ACC112 (cell line): ENCODE results near the gene KRTAP24-1.

ENCODE experiments used
- H2AFZ ChIP-seq: fragments of 200-600 bp; sonication (generic); one replicate; pipeline ENCODE4 v1.6.0; 2017; ENCODE audit warnings: antibody characterized with exemption, low read length; ENCODE audit not compliant: unreplicated experiment
- H3K27ac ChIP-seq: fragments of 200-600 bp; sonication (generic); 2 replicates; pipeline ENCODE4 v1.5.1; 2014; ENCODE audit warnings: low read depth, mild to moderate bottlenecking, antibody characterized with exemption, low read length, moderate library complexity
- H3K27me3 ChIP-seq: fragments of 200-600 bp; sonication (generic); 2 replicates; pipeline ENCODE4 v1.6.1; 2014; ENCODE audit warnings: mild to moderate bottlenecking, antibody characterized with exemption, low read length, moderate library complexity, mixed read lengths; ENCODE audit not compliant: insufficient read depth
- H3K36me3 ChIP-seq: fragments of 200-600 bp; sonication (generic); 2 replicates; pipeline ENCODE4 v1.6.1; 2016; ENCODE audit warnings: mild to moderate bottlenecking, antibody characterized with exemption, low read length, moderate library complexity, mixed read lengths; ENCODE audit not compliant: insufficient read depth
- H3K4me1 ChIP-seq: fragments of 200-600 bp; sonication (generic); one replicate; pipeline ENCODE4 v1.6.1; 2016; ENCODE audit warnings: low read length, mixed read lengths; ENCODE audit not compliant: insufficient read depth, unreplicated experiment, control insufficient read depth
- H3K4me3 ChIP-seq: fragments of 200-600 bp; sonication (generic); 2 replicates; pipeline ENCODE4 v1.5.1; 2014; ENCODE audit warnings: mild to moderate bottlenecking, low read depth, low read length
- H3K79me2 ChIP-seq: fragments of 200-600 bp; sonication (generic); one replicate; pipeline ENCODE4 v1.6.0; 2016; ENCODE audit warnings: low read length; ENCODE audit not compliant: control insufficient read depth, unreplicated experiment, insufficient read depth

The KRTAP24-1 gene

DNA sequence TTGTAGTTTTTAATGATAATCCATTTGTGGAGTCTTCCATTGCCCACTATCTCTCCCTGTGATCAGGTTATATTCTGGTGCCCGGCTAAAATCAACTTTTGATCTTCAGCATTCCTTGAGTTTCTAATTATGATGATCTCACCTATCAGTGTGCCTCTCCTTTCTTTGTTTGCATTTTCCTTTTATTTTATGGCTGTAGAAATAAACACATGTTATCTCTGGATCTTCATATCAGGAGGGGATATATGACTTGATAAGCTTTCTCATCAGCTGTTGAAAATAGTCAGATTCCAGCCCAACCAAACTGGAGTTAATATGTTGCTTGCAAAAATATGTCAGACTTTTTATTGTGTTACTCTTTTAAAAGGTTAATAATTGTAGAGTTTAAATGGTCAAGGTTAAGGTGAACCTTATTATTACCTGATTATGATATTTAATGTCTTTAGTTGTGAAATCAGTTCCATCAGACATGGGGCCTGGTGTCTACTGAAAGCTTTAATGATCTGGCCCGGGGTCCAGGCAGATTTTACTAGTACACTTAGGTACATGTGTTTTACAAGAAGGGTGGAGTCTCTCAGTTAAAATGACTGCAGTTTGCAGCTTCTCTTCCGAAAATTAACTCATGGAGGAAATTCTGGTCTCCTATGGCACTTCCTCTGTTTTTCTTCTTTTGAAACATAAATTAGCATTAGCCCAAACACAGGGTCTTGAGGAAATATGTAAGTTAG lies 12.8 kb downstream of the KRTAP24-1 start:
- Histone ChIP-seq H3K4me3 (no peak overlapping the region), H3K27me3 (peaks cover 6% of the 10 kb centered on the region; the same call in 1 of the 2 replicates), H3K79me2 (no peaks in the 10 kb centered on the region), H2AFZ (no peak overlapping the region), H3K4me1 (no peaks in the 10 kb centered on the region), H3K36me3 (no peaks in the 10 kb centered on the region), H3K27ac (no peak overlapping the region)

DNA sequence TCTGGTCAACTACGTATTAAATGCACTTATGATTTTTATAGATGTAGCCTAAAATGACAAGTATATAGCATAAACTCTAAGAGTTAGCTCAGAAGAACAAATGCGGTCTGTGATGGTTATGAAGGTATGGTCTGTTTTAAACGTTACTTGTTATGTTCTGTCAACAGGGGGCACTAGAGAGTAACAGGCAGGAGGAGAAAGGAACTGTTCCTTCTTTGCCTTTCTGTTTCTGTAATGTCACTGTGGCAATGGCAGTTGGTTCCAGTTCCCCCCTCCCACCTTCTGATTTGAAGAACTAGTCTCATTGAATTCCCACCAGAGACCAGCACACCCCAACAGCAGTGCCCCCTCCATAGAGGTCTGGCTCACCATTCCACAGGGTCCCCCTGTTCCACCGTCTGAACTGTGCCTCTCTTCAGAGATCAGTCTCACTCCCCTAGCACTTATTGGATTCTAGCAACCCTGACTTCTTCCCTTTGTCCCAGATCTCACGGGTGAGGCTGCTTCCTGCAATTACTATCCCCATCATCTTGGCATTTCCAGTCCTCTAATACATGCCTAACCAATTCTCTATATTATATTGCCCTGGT lies 14.0 kb downstream of the KRTAP24-1 start:
- Histone ChIP-seq H3K36me3 (no peaks in the 10 kb centered on the region), H3K4me3 (no peak overlapping the region), H3K79me2 (no peaks in the 10 kb centered on the region), H3K27ac (no peak overlapping the region), H3K4me1 (no peaks in the 10 kb centered on the region), H2AFZ (no peak overlapping the region), H3K27me3 (peaks cover 6% of the 10 kb centered on the region; the same call in 1 of the 2 replicates)

DNA sequence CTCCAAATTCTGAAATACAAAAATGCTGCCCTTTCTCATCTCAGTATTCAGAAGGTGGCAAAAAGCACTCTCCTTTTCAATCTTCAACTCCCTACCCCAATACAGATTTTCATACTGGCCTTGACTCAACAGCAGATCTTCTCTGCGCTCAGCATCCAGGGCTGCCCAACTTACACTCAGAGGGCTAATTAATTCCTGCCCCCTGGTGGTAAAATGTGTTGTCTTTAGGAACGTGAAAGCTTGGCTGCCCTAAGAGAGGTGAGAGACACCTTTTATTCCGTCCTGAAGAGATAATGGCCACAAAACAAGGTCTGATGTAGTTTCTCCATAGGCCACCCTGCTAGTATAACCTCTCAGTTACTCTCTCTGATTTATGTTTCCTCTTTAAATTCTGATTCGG lies 25.0 kb downstream of the KRTAP24-1 start:
- Histone ChIP-seq H3K4me3 (no peak overlapping the region), H3K79me2 (no peaks in the 10 kb centered on the region), H3K36me3 (no peaks in the 10 kb centered on the region), H2AFZ (no peak overlapping the region), H3K4me1 (no peaks in the 10 kb centered on the region), H3K27ac (no peak overlapping the region), H3K27me3 (peaks cover 6% of the 10 kb centered on the region; the same call in 1 of the 2 replicates)

DNA sequence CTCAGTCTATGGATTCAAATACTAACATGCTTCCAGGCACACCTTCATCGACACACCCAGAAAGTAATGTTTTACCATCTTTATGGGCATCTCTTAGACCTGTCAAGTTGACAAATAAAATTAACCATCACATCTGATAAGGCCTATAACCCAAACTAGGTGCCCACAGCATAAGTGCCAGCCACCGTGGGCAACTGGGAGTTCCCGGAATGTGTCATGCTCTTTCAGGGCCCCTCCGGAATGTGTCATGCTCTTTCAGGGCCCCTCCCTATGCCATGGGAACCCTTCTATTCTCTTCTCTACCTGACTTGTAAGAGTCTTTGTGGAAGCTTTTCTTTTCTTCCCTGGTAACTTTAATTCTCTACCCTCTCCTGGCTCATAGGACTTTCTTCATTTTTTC lies 26.6 kb downstream of the KRTAP24-1 start:
- H3K4me3 ChIP-seq: no peak overlapping the region
- no peaks in the 10 kb centered on the region for H3K79me2 ChIP-seq
- no peaks in the 10 kb centered on the region for H3K4me1 ChIP-seq
- no peak overlapping the region for H3K27ac ChIP-seq
- H2AFZ ChIP-seq: no peak overlapping the region
- peaks cover 6% of the 10 kb centered on the region; the same call in 1 of the 2 replicates for H3K27me3 ChIP-seq
- no peaks in the 10 kb centered on the region for H3K36me3 ChIP-seq

DNA sequence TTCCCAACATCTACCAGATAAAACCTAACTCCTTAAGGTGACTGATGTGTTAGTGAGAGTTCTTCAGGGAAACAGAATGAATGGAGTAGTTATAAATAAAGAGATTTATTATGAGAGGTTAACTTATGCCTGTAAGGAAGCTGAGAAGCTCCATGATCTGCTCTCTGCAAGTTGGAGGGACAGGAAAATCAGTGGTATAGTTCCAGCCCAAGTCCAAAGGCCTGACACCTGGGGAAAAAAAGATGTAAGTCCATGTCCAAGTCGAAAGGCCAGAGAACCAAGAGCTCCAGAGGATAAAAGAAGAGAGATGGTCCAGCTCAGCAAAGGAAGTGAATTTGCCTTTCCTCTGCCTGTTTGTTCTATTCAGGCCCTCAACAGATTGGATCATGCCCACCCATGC lies 27.1 kb downstream of the KRTAP24-1 start:
- no peaks in the 10 kb centered on the region for H3K79me2 ChIP-seq
- no peak overlapping the region for H2AFZ ChIP-seq
- 0 out of 2 replicates have a peak, but pooled peaks cover 6% of the 10 kb centered on the region for H3K27me3 ChIP-seq
- no peaks in the 10 kb centered on the region for H3K36me3 ChIP-seq
- H3K4me3 ChIP-seq: no peak overlapping the region
- H3K4me1 ChIP-seq: no peaks in the 10 kb centered on the region
- no peak overlapping the region for H3K27ac ChIP-seq

DNA sequence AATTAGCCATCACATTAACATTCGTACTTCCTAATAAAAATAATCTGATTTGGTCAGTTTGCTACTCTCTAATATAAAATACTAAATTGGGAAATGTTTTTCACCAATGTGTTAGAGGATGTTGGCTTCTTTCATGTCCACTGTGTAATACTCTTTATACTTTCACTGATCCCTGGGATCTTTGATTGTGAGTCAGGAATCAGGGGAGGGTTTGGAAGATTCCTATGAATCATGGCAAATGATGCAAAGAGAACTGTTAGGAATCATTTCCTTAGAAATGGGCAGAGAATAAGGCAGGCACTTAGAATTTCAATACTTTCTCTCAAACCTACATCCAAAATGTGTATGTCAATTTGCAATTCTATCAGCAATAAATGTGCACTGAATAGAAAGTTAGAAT lies 31.0 kb downstream of the KRTAP24-1 start:
- Histone ChIP-seq H3K36me3 (no peaks in the 10 kb centered on the region), H3K4me3 (no peak overlapping the region), H3K27ac (no peak overlapping the region), H3K4me1 (no peaks in the 10 kb centered on the region), H3K27me3 (peaks cover 15% of the 10 kb centered on the region; the same call in 1 of the 2 replicates), H3K79me2 (no peaks in the 10 kb centered on the region), H2AFZ (no peak overlapping the region)

DNA sequence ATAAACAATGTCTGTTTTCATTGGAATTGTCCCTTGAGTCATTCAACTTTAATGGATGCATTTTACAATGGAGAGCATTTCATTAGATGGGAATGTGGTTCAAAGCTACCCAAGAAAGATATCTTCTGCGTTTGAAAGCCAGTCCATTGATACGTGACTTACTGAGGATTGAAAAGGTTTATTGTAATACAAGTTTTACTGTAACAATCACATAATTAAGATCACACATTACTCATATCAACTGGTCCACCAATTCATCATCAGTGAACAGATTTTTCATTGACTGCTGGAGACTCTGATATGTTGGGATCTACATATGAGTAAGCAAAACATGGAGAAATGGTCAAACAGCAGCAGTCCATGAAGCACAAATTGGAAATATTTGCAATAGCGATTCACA lies 32.8 kb downstream of the KRTAP24-1 start:
- no peaks in the 10 kb centered on the region for H3K4me1 ChIP-seq
- no peak overlapping the region for H2AFZ ChIP-seq
- H3K4me3 ChIP-seq: no peak overlapping the region
- H3K27me3 ChIP-seq: peaks cover 28% of the 10 kb centered on the region; the same call in 1 of the 2 replicates
- H3K79me2 ChIP-seq: no peaks in the 10 kb centered on the region
- no peak overlapping the region for H3K27ac ChIP-seq
- H3K36me3 ChIP-seq: no peaks in the 10 kb centered on the region

DNA sequence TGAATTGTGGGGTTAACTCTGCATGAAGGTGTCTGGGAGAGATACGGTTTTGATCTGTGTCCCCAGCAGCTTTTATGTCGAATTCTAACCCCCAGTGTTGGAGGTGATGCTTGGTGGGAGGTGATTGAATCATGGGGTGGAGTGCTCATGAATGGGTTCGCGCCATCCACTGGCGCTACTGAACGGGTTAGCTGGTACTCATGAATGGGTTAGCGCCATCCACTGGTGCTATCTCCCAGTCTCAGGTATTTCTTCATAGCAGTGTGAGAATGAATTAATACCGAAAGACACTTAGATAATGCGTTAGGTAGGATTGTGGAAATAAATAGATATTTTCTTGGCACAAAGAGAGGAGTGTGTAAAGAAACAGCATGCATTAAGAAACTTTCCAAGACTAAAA lies 33.9 kb downstream of the KRTAP24-1 start:
- no peak overlapping the region for H3K27ac ChIP-seq
- peaks cover 36% of the 10 kb centered on the region; the same call in 1 of the 2 replicates for H3K27me3 ChIP-seq
- no peaks in the 10 kb centered on the region for H3K36me3 ChIP-seq
- H2AFZ ChIP-seq: no peak overlapping the region
- H3K4me3 ChIP-seq: no peak overlapping the region
- no peaks in the 10 kb centered on the region for H3K79me2 ChIP-seq
- H3K4me1 ChIP-seq: no peaks in the 10 kb centered on the region

DNA sequence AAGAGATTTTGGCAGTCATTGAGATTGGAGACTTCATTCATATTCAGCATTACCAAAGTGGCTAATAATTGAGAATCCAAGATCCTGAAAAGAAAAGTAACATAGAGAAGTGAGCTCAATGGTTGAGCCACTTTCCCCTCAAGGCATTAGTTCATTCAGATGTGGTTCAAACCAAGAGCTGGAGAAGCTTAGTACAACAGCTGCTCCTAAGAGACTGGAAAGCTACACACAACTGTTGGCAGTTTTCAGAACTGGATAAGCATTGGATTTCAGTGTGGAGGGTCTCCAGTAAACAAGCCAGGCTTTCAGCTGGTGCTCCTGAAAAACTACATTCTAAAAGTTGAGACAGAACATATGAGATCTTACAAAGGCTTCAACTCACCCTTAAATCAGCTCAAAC lies 37.7 kb downstream of the KRTAP24-1 start:
- Histone ChIP-seq H3K4me1 (no peaks in the 10 kb centered on the region), H3K27me3 (peaks cover 34% of the 10 kb centered on the region; the same call in 1 of the 2 replicates), H3K27ac (no peak overlapping the region), H2AFZ (no peak overlapping the region), H3K36me3 (no peaks in the 10 kb centered on the region), H3K79me2 (no peaks in the 10 kb centered on the region), H3K4me3 (no peak overlapping the region)

DNA sequence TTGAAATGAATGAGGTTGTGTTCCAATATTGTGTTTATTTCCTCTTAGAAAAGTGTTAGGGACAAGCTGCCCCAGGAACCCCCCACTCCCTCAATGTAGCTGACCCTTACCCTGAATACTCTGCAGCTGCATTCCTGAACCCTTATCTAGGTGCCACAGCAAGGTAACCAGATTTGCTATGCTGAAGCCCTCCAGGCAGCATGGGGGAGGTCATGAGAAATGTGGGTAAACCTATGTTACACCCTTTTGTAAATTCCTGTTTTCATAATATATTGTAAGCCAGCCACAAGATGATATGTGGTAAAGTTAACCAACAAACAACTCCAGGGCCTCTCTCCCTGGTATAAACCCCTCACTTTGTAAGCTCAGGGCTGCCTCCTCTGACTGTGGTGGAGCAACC lies 39.1 kb downstream of the KRTAP24-1 start:
- Histone ChIP-seq H3K4me1 (no peaks in the 10 kb centered on the region), H3K27ac (no peak overlapping the region), H2AFZ (no peak overlapping the region), H3K27me3 (peaks cover 27% of the 10 kb centered on the region; the same call in 1 of the 2 replicates), H3K79me2 (no peaks in the 10 kb centered on the region), H3K4me3 (no peak overlapping the region), H3K36me3 (no peaks in the 10 kb centered on the region)

DNA sequence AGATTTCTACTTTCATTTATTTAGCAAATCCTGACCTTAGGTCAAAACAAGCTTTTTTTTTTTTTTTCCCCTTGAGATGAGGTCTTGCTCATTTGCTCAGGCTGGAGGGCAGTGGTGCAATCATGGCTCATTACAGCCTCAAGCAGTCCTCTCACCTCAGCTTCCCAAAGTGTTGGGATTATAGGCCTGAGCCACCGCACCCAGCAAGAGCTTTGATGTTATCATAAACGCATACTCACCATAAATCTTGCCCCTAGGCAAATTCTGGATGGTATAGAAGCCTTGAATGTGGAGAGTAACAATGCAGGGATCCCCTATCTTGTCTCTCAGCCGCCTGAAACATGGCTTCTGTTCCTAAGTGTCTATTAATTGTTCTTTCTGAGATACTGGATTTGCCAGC lies 42.1 kb downstream of the KRTAP24-1 start:
- no peaks in the 10 kb centered on the region for H3K36me3 ChIP-seq
- no peaks in the 10 kb centered on the region for H3K79me2 ChIP-seq
- H2AFZ ChIP-seq: no peak overlapping the region
- H3K27me3 ChIP-seq: peaks cover 16% of the 10 kb centered on the region; the same call in 1 of the 2 replicates
- H3K4me3 ChIP-seq: no peak overlapping the region
- no peak overlapping the region for H3K27ac ChIP-seq
- H3K4me1 ChIP-seq: no peaks in the 10 kb centered on the region
